Kidney (tissue), 14 donors: ENCODE data around the gene RPL22. TPM values are rescaled to one million over a fixed set of nuclear protein-coding genes. Genes with fewer than 3 reads are reported as not detected.

Experiments
- DNase-seq, 5 donors: peaks; one replicate each; pipeline ENCODE4 v3.0.0-alpha.2; 2013 to 2020
- FAIRE-seq: peaks from 2 replicates; lab custom pipeline; 2012; peaks lifted over from hg19 to GRCh38; lab: Jason Lieb, UNC
- H3K27ac ChIP-seq, 2 donors: one replicate each; pipeline ENCODE4 v1.7.0; 2013; ENCODE audit warnings: low read depth in 2 of 2, low read length in 2 of 2, inconsistent platforms in 1 of 2
- H3K27me3 ChIP-seq: one replicate; pipeline ENCODE4 v1.7.1; 2013; ENCODE audit warnings: low read length, inconsistent platforms; ENCODE audit not compliant: control insufficient read depth, insufficient read depth
- H3K36me3 ChIP-seq, 3 donors: one replicate each; pipeline versions ENCODE4 v1.7.0 to v1.7.1; 2013; ENCODE audit warnings: low read length in 3 of 3, control low read depth in 1 of 3, inconsistent platforms in 1 of 3; ENCODE audit not compliant: insufficient read depth in 3 of 3, control insufficient read depth in 2 of 3
- H3K4me1 ChIP-seq, 3 donors: one replicate each; pipeline versions ENCODE4 v1.7.0 to v1.7.1; 2013; ENCODE audit warnings: low read length in 3 of 3, inconsistent platforms in 1 of 3, low read depth in 1 of 3; ENCODE audit not compliant: control insufficient read depth in 2 of 3, insufficient read depth in 2 of 3
- H3K4me3 ChIP-seq, 3 donors: one replicate each; pipeline versions ENCODE4 v1.7.0 to v1.8.1; 2013; ENCODE audit warnings: low read length in 3 of 3, control low read depth in 1 of 3, inconsistent platforms in 1 of 3
- H3K9ac ChIP-seq, 3 donors: one replicate each; pipeline versions ENCODE4 v1.7.0 to v1.7.1; 2013; ENCODE audit warnings: low read length in 3 of 3, control low read depth in 1 of 3, inconsistent platforms in 1 of 3
- H3K9me3 ChIP-seq, 3 donors: one replicate each; pipeline versions ENCODE4 v1.7.0 to v1.7.1; 2013; ENCODE audit warnings: low read length in 3 of 3, control low read depth in 1 of 3, inconsistent platforms in 1 of 3; ENCODE audit not compliant: control insufficient read depth in 2 of 3, insufficient read depth in 1 of 3
- intact Hi-C: fragments of 100-400 bp; cut with DNase I; formaldehyde crosslinking; loops from one replicate; pipeline ENCODE4 v1.11.1; 2022
- polyA plus RNA-seq: library from polyadenylated mRNA; stranded (reverse); fragments of 350-450 nt; fragmentation: Illumina TruSeq; extraction: RNeasy Lipid Tissue Mini Kit (QIAGEN cat#74804); gene quantifications from one replicate; pipeline ENCODE4 v1.2.3, GENCODE V29; 2014; ENCODE audit warnings: low read depth, low replicate concordance; ENCODE audit not compliant: insufficient read depth
- total RNA-seq: library from RNA; stranded (reverse); fragmentation: NEBNext Ultra II Directional; extraction: Animal tissue kit (Norgen Biotek cat#: 25700); gene quantifications from one replicate; pipeline ENCODE4 v1.2.1, GENCODE V29; 2021
- TF ChIP-seq, protein P1 (sequence below): IDR thresholded peaks from 3 replicates; pipeline ENCODE4 v1.5.1; 2012; ENCODE audit warnings: mild to moderate bottlenecking, moderate library complexity, borderline replicate concordance; ENCODE audit not compliant: insufficient read depth; ENCODE audit errors: extremely low read depth
- donor health status: control.
- donor health status: control.
- donor health status: control.
- donor health status: control.
- donor health status: control.
- donor health status: DM: yes; HTN: yes; CAD: no.
- donor health status: Normal renal cell carcinoma (clear cell type).

Gene RPL22
- total and polyA plus RNA-seq, 2 donors from 2014 or later: 377 to 605 TPM

- H3K9ac ChIP-seq: no peak overlapping the region
- H3K4me3 ChIP-seq: no peak overlapping the region
- H3K9me3 ChIP-seq: no peaks in the 10 kb centered on the region
- no peak overlapping the region for H3K27ac ChIP-seq
- TF ChIP-seq, protein P1, sequence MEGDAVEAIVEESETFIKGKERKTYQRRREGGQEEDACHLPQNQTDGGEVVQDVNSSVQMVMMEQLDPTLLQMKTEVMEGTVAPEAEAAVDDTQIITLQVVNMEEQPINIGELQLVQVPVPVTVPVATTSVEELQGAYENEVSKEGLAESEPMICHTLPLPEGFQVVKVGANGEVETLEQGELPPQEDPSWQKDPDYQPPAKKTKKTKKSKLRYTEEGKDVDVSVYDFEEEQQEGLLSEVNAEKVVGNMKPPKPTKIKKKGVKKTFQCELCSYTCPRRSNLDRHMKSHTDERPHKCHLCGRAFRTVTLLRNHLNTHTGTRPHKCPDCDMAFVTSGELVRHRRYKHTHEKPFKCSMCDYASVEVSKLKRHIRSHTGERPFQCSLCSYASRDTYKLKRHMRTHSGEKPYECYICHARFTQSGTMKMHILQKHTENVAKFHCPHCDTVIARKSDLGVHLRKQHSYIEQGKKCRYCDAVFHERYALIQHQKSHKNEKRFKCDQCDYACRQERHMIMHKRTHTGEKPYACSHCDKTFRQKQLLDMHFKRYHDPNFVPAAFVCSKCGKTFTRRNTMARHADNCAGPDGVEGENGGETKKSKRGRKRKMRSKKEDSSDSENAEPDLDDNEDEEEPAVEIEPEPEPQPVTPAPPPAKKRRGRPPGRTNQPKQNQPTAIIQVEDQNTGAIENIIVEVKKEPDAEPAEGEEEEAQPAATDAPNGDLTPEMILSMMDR: no peak
- no peak for FAIRE-seq
- peak in 2 of 5 donors; percentile 53 to 63 for DNase-seq
- H3K27me3 ChIP-seq: peaks cover 22% of the 10 kb centered on the region
- H3K36me3 ChIP-seq: no peaks in the 10 kb centered on the region
- H3K4me1 ChIP-seq: peaks cover 0 to 4% (median 0%) of the 10 kb centered on the region in 3 donors
- intact Hi-C loops: loop anchor here (10.0 kb wide), 1 partner anchor 193 kb away; no protein-coding TSS in a partner anchor
Measured at GRCh38 chr1:6247651-6248050, 48.3 kb upstream of the RPL22 start.

DNA sequence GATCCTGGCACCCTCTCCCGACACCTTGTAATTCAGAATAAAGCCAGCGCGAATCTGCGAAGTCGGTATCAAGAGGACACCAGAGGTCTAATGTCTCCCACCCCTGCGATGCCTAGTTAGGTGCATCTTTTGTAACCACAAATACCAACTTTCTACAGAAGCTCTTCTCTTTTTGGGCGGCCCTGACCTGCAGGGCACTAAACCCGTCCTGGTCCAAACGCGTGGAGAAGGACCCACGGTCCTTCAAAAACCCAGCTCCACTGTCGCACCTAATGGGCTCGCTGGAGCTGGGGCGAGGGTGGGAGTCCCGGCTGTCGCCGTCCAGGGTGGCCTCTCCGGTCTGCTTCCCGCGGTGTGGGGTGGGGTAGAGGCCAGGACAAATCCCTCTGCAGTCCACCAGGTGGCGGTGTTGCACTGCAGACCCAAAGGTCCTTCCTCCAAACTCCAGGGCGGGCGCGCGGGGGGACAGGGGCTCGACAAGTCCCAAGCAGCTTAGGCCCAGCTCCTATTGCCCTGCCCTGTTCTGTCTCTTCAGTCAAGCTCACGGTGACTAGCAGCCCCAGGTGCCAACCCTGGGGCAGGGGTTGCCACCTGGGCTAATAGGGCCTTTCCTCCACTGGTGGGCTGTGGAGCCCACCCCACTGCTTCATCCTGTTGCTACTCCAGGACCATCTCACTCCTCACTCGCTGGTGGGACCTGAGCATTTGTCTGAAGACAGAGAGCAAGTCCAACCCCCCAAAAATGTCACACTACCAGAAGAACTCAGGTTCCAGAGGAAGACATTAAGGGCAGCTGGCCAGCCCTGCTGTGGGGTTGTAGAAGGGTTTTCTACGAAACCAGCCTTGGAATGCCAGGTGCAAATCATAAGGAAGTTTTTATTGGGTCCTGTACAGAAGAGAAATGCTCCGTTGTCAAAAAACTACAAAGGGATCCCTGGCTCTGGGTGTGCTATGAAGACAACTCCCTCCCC lies 47.4 kb upstream of the RPL22 start:
- Histone ChIP-seq H3K4me1 (peaks cover 0 to 4% (median 0%) of the 10 kb centered on the region in 3 donors), H3K9me3 (no peaks in the 10 kb centered on the region), H3K27ac (no peak overlapping the region), H3K27me3 (peaks cover 22% of the 10 kb centered on the region), H3K36me3 (no peaks in the 10 kb centered on the region), H3K9ac (no peak overlapping the region), H3K4me3 (no peak overlapping the region)
- TF ChIP-seq, protein P1: peak; percentile 97
- intact Hi-C loops: loop anchor here (10.0 kb wide), 1 partner anchor 192 kb away; no protein-coding TSS in a partner anchor
- DNase-seq (peak; percentile 84 to 94 (median 92)), FAIRE-seq (no peak)

GRCh38 chr1:6245869-6246496 lies 46.6 kb upstream of the RPL22 start:
- Histone ChIP-seq H3K4me1 (peaks cover 0 to 4% (median 0%) of the 10 kb centered on the region in 3 donors), H3K36me3 (no peaks in the 10 kb centered on the region), H3K27ac (no peak overlapping the region), H3K9me3 (no peaks in the 10 kb centered on the region), H3K27me3 (peaks cover 27% of the 10 kb centered on the region), H3K9ac (no peak overlapping the region), H3K4me3 (no peak overlapping the region)
- TF ChIP-seq, protein P1: no peak
- intact Hi-C loops: loop anchor here (10.0 kb wide), 1 partner anchor 191 kb away; no protein-coding TSS in a partner anchor
- FAIRE-seq (no peak), DNase-seq (peak in 3 of 5 donors; percentile 15 to 88 (median 84))
